GM19193 (cell line): Measurements from ENCODE around the gene RNU2-1.
"Not testable (repeated sequence)": the region's sequence is repeated elsewhere in the genome, so short reads cannot be mapped to it uniquely, and the experiment has no call there.

Experiments used
- POLR2A ChIP-seq: IDR thresholded peaks from 4 replicates; pipeline ENCODE4 v1.6.1; 2011; ENCODE audit not compliant: insufficient read depth, insufficient read length; ENCODE audit errors: extremely low read depth

The RNU2-1 gene

GRCh38 chr17:43233877-43234276 lies at the start of gene RNU2-1:
Gene RNU2-1, minus strand, starts transcription at chr17:43233977.
- not testable (repeated sequence) for TF ChIP-seq POLR2A

GRCh38 chr17:43228020-43228782 lies 5.6 kb downstream of the RNU2-1 start, which contains the start of gene CCDC200:
Gene CCDC200, minus strand, starts transcription at chr17:43228623. Its CDS starts 69 bp downstream, at chr17:43228554.
- not testable (repeated sequence) for TF ChIP-seq POLR2A

- TF ChIP-seq POLR2A: no peak
These were observed 7.4 kb downstream of the RNU2-1 start for GRCh38 chr17:43226393-43226792.

- TF ChIP-seq POLR2A: no peak
These were observed 9.6 kb downstream of the RNU2-1 start for GRCh38 chr17:43224146-43224705.

- TF ChIP-seq POLR2A: no peak
These were observed 13.2 kb downstream of the RNU2-1 start for GRCh38 chr17:43220511-43221125.

- no peak for TF ChIP-seq POLR2A
These were observed 13.9 kb downstream of the RNU2-1 start for GRCh38 chr17:43219746-43220380.

- no peak for TF ChIP-seq POLR2A
These were observed 14.8 kb downstream of the RNU2-1 start for GRCh38 chr17:43219001-43219400.

- TF ChIP-seq POLR2A: no peak
These were observed 16.1 kb downstream of the RNU2-1 start for GRCh38 chr17:43217614-43218087.

- no peak for TF ChIP-seq POLR2A
These were observed 16.8 kb downstream of the RNU2-1 start for GRCh38 chr17:43216762-43217613.

- no peak for TF ChIP-seq POLR2A
These were observed 17.4 kb downstream of the RNU2-1 start for GRCh38 chr17:43216369-43216761.

GRCh38 chr17:43215341-43215740 lies 18.4 kb downstream of the RNU2-1 start:
- TF ChIP-seq POLR2A: no peak

GRCh38 chr17:43213545-43213944 lies 20.2 kb downstream of the RNU2-1 start:
- no peak for TF ChIP-seq POLR2A

- no peak for TF ChIP-seq POLR2A
These were observed 20.9 kb downstream of the RNU2-1 start for GRCh38 chr17:43212641-43213490.
